DOHH2 (cell line): ENCODE measurements around the gene SPTBN1.

Source experiments
- H3F3A ChIP-seq: fragments of 200-600 bp; sonication (generic), shearing (Covaris generic); 2 replicates; pipeline ENCODE4 v1.6.0; 2016; ENCODE audit warnings: antibody characterized with exemption, mild to moderate bottlenecking; ENCODE audit not compliant: control insufficient read depth, insufficient read depth
- H3K27ac ChIP-seq: fragments of 200-600 bp; sonication (generic); 2 replicates; pipeline ENCODE4 v1.5.1; 2014; ENCODE audit warnings: low read depth, mild to moderate bottlenecking, low read length, moderate library complexity
- H3K27me3 ChIP-seq: fragments of 200-600 bp; sonication (generic); 2 replicates; pipeline ENCODE4 v1.6.1; 2014; ENCODE audit warnings: mild to moderate bottlenecking, low read length, mixed read lengths; ENCODE audit not compliant: control insufficient read depth
- H3K36me3 ChIP-seq: fragments of 200-600 bp; sonication (generic); 2 replicates; pipeline ENCODE4 v1.6.1; 2014; ENCODE audit warnings: mild to moderate bottlenecking, low read length, moderate library complexity, mixed read lengths; ENCODE audit not compliant: control insufficient read depth
- H3K4me1 ChIP-seq: fragments of 200-600 bp; sonication (generic); 2 replicates; pipeline ENCODE4 v1.6.1; 2014; ENCODE audit warnings: mild to moderate bottlenecking, low read length, mixed read lengths; ENCODE audit not compliant: control insufficient read depth
- H3K4me2 ChIP-seq: fragments of 200-600 bp; sonication (generic); 2 replicates; pipeline ENCODE4 v1.6.0; 2014; ENCODE audit warnings: mild to moderate bottlenecking, low read length, moderate library complexity
- H3K4me3 ChIP-seq: fragments of 200-600 bp; sonication (generic); 2 replicates; pipeline ENCODE4 v1.5.1; 2014; ENCODE audit warnings: mild to moderate bottlenecking, low read length, mixed read lengths
- H3K79me2 ChIP-seq: fragments of 200-600 bp; sonication (generic); 2 replicates; pipeline ENCODE4 v1.6.1; 2014; ENCODE audit warnings: mild to moderate bottlenecking, low read length, mixed read lengths; ENCODE audit not compliant: control insufficient read depth
- H3K9me2 ChIP-seq: fragments of 200-600 bp; sonication (generic); replicated peaks from 2 replicates; pipeline ENCODE4 v1.6.1; 2014; ENCODE audit warnings: mild to moderate bottlenecking, low read length, mixed read lengths; ENCODE audit not compliant: control insufficient read depth
- H3K9me3 ChIP-seq: fragments of 200-600 bp; sonication (generic); 2 replicates; pipeline ENCODE4 v1.6.1; 2014; ENCODE audit warnings: antibody characterized with exemption, low read length, mixed read lengths; ENCODE audit not compliant: control insufficient read depth, insufficient read depth
- H4K20me1 ChIP-seq: fragments of 200-600 bp; sonication (generic); 2 replicates; pipeline ENCODE4 v1.6.0; 2014; ENCODE audit warnings: low read depth, mild to moderate bottlenecking, antibody characterized with exemption, low read length, moderate library complexity; ENCODE audit not compliant: control insufficient read depth, insufficient read depth
- EZH2phosphoT487 ChIP-seq: fragments of 200-600 bp; sonication (generic); IDR thresholded peaks from 2 replicates; pipeline ENCODE4 v1.6.1; 2017; ENCODE audit warnings: borderline replicate concordance, mild to moderate bottlenecking, antibody characterized with exemption, low read length, moderate library complexity, mixed read lengths
- TF ChIP-seq, protein P1 (sequence below): fragments of 200-600 bp; sonication (generic); IDR thresholded peaks from one replicate; pipeline ENCODE4 v1.5.1; 2014; ENCODE audit warnings: antibody characterized with exemption, mild to moderate bottlenecking, low read depth, low read length; ENCODE audit not compliant: poor library complexity, severe bottlenecking

Gene SPTBN1

DNA sequence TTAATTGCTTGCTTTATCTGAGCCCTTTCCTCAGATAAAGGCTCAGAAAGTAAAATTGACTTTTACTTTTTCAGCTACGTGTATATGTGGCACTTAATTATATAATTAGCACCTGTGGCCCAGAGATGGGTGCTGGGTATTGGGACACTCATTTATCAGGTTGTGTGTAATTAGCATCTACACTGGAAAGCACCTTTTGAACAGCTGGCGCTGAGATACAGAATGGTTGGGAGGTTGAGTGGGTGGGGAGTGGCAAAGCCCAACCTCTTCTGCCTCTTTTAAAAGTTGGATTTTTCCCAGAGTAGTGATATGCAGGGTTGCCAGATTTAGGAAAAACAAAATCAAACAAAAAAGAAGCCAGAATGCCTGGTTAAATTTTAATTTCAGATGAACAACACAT lies 23.9 kb downstream of the SPTBN1 start:
- H3F3A ChIP-seq = no peaks in the 10 kb centered on the region
- H3K79me2 ChIP-seq = no peaks in the 10 kb centered on the region
- H3K27ac ChIP-seq = no peak overlapping the region
- no peak overlapping the region for H3K4me3 ChIP-seq
- H3K4me2 ChIP-seq = no peak overlapping the region
- no peaks in the 10 kb centered on the region for H3K36me3 ChIP-seq
- no peaks in the 10 kb centered on the region for H3K4me1 ChIP-seq
- H4K20me1 ChIP-seq = no peaks in the 10 kb centered on the region
- no peaks in the 10 kb centered on the region for H3K9me2 ChIP-seq
- no peaks in the 10 kb centered on the region for H3K27me3 ChIP-seq
- no peaks in the 10 kb centered on the region for H3K9me3 ChIP-seq
- TF ChIP-seq, protein P1, sequence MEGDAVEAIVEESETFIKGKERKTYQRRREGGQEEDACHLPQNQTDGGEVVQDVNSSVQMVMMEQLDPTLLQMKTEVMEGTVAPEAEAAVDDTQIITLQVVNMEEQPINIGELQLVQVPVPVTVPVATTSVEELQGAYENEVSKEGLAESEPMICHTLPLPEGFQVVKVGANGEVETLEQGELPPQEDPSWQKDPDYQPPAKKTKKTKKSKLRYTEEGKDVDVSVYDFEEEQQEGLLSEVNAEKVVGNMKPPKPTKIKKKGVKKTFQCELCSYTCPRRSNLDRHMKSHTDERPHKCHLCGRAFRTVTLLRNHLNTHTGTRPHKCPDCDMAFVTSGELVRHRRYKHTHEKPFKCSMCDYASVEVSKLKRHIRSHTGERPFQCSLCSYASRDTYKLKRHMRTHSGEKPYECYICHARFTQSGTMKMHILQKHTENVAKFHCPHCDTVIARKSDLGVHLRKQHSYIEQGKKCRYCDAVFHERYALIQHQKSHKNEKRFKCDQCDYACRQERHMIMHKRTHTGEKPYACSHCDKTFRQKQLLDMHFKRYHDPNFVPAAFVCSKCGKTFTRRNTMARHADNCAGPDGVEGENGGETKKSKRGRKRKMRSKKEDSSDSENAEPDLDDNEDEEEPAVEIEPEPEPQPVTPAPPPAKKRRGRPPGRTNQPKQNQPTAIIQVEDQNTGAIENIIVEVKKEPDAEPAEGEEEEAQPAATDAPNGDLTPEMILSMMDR = no peak
- no peak for TF ChIP-seq EZH2phosphoT487

DNA sequence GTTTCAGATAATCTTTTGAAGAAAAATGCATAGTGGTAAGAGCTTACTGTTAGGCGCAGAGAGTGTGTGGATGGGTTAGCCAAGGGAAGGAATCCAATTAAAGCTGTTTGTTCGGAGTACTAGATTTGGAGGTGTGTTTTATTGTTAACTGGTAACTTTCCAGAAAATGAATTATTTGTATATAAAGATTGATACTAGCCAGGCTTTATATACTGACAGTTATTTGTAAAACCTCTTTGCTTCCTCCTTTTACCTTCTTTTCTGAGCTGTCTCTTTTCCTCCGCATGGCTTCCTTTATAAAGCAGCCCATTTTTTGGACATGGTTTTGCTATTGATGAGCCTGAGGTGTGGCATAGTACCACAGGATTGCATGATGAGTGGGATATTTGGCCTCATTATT lies 25.6 kb downstream of the SPTBN1 start:
- H3K4me3 ChIP-seq = no peak overlapping the region
- H3K9me2 ChIP-seq = no peaks in the 10 kb centered on the region
- no peaks in the 10 kb centered on the region for H3K36me3 ChIP-seq
- no peaks in the 10 kb centered on the region for H3K4me1 ChIP-seq
- no peak overlapping the region for H3K27ac ChIP-seq
- TF ChIP-seq, protein P1 = no peak
- no peak for TF ChIP-seq EZH2phosphoT487
- H3K79me2 ChIP-seq = no peaks in the 10 kb centered on the region
- no peak overlapping the region for H3K4me2 ChIP-seq
- H3K27me3 ChIP-seq = no peaks in the 10 kb centered on the region
- H3F3A ChIP-seq = no peaks in the 10 kb centered on the region
- no peaks in the 10 kb centered on the region for H3K9me3 ChIP-seq
- H4K20me1 ChIP-seq = no peaks in the 10 kb centered on the region

DNA sequence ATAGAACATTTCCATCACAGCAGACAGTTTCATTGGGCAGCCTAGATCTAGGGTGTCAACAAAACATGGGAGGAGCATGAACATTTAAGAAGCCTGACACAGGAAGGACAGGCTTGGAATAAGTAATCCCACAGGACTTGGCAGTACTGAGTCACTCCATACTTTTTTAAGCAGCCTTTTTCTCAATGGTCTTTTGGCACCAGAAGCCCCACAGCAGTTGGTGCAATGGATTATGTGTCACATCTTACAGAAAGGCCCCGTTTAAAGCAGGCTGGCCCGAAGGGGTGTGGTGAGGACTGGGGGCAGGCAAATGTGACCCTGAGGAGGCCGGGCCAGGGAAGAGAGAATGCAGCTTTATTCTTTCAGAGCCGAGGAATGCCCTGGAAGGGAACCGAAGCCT lies 26.6 kb downstream of the SPTBN1 start:
- Histone ChIP-seq H3K79me2 (no peaks in the 10 kb centered on the region), H3F3A (no peaks in the 10 kb centered on the region)

More for the DNA sequence above, 26.6 kb downstream of the SPTBN1 start:
- no peaks in the 10 kb centered on the region for H4K20me1 ChIP-seq
- no peaks in the 10 kb centered on the region for H3K27me3 ChIP-seq
- no peak overlapping the region for H3K4me3 ChIP-seq
- TF ChIP-seq, protein P1 = no peak
- TF ChIP-seq EZH2phosphoT487 = no peak
- H3K27ac ChIP-seq = no peak overlapping the region
- no peaks in the 10 kb centered on the region for H3K4me1 ChIP-seq
- H3K9me3 ChIP-seq = no peaks in the 10 kb centered on the region
- no peaks in the 10 kb centered on the region for H3K36me3 ChIP-seq
- no peak overlapping the region for H3K4me2 ChIP-seq
- H3K9me2 ChIP-seq = no peaks in the 10 kb centered on the region
